ENCODE measurements around the gene ZCCHC7.

- no peak for TF ChIP-seq ZFX (IDR thresholded peaks at IDR 0.05)
- TF ChIP-seq CTCF (conservative IDR thresholded peaks at IDR 0.05) = no peak
Measured at GRCh38 chr9:37229882-37230482, 109.6 kb downstream of the ZCCHC7 start.

Data from C4-2B (cell line).